Lower lobe of right lung (tissue), 2 donors: Measurements from ENCODE around the gene ANKRD6. TPM values are rescaled to one million over a fixed set of nuclear protein-coding genes. Genes with fewer than 3 reads are reported as not detected.

Experiments used
- ATAC-seq, 2 donors: fragments of 200-7000 bp; cut with Tn5 transposase; one replicate each; pipeline ENCODE4 v1.9.1; 2020 to 2022; ENCODE audit warnings: mild to moderate bottlenecking in 2 of 2, moderate library complexity in 2 of 2
- DNase-seq: peaks from one replicate; pipeline ENCODE4 v3.0.0-alpha.2; 2020
- H3K27ac ChIP-seq: fragments of 200-600 bp; one replicate; pipeline ENCODE4 v1.8.0; 2022
- H3K27me3 ChIP-seq: fragments of 200-600 bp; one replicate; pipeline ENCODE4 v1.8.0; 2022; ENCODE audit warnings: low read depth
- H3K36me3 ChIP-seq: fragments of 200-600 bp; one replicate; pipeline ENCODE4 v1.8.0; 2022; ENCODE audit warnings: mild to moderate bottlenecking
- H3K4me1 ChIP-seq: fragments of 200-600 bp; one replicate; pipeline ENCODE4 v1.8.0; 2022
- H3K4me3 ChIP-seq: fragments of 200-600 bp; one replicate; pipeline ENCODE4 v1.8.0; 2022; ENCODE audit warnings: mild to moderate bottlenecking
- H3K9me3 ChIP-seq: fragments of 200-600 bp; one replicate; pipeline ENCODE4 v1.8.0; 2022
- intact Hi-C: fragments of 100-400 bp; cut with DNase I; formaldehyde crosslinking; loops from one replicate; pipeline ENCODE4 v1.11.0; 2022
- total RNA-seq: library from RNA; stranded (reverse); fragmentation: NEBNext Ultra II Directional; extraction: Animal tissue kit (Norgen Biotek cat#: 25700); gene quantifications from one replicate; pipeline ENCODE4 v1.2.1, GENCODE V29; 2021
- TF ChIP-seq, protein P1 (sequence below): fragments of 200-600 bp; IDR thresholded peaks from one replicate; pipeline ENCODE4 v1.8.0; 2022; ENCODE audit warnings: antibody characterized with exemption, mild to moderate bottlenecking
- donor health status: DM: no; HTN: yes; CAD: no; lungs with severe emphysema.

ANKRD6 gene
- total RNA-seq, 1 donor from 2014 or later, result 17.7 TPM

DNA sequence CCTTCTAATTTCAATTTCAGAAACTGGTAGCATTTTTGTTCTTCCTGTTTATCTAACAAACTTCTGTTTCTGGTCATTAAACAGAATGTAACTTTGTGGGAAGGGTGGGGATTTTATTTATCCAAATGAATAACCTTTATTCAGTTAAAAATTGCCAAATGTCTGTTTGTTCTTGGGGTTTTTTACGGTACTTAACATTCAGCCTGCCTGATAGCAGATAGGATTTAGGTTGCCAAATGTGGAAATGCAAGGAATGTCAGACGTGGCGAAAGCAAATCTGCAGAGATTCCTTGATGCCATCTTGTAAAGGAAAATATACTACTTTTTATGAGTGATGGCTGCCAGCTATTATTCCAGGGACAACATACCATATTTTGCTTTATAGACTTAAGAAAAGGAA, 109.9 kb downstream of the ANKRD6 start:
- ATAC-seq (peak in 1 of 2 donors; percentile 73), DNase-seq (no peak)
- intact Hi-C loops, result no loop called here
- Histone ChIP-seq H3K36me3 (no peaks in the 10 kb centered on the region), H3K27me3 (no peaks in the 10 kb centered on the region), H3K9me3 (no peaks in the 10 kb centered on the region), H3K4me3 (peak overlapping the region; percentile 12), H3K4me1 (no peaks in the 10 kb centered on the region), H3K27ac (no peak overlapping the region)
- TF ChIP-seq, protein P1, sequence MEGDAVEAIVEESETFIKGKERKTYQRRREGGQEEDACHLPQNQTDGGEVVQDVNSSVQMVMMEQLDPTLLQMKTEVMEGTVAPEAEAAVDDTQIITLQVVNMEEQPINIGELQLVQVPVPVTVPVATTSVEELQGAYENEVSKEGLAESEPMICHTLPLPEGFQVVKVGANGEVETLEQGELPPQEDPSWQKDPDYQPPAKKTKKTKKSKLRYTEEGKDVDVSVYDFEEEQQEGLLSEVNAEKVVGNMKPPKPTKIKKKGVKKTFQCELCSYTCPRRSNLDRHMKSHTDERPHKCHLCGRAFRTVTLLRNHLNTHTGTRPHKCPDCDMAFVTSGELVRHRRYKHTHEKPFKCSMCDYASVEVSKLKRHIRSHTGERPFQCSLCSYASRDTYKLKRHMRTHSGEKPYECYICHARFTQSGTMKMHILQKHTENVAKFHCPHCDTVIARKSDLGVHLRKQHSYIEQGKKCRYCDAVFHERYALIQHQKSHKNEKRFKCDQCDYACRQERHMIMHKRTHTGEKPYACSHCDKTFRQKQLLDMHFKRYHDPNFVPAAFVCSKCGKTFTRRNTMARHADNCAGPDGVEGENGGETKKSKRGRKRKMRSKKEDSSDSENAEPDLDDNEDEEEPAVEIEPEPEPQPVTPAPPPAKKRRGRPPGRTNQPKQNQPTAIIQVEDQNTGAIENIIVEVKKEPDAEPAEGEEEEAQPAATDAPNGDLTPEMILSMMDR, result no peak

- ATAC-seq (peak in 1 of 2 donors; percentile 13), DNase-seq (no peak)
- Histone ChIP-seq H3K36me3 (no peaks in the 10 kb centered on the region), H3K9me3 (no peaks in the 10 kb centered on the region), H3K27ac (no peak overlapping the region), H3K4me1 (no peaks in the 10 kb centered on the region), H3K27me3 (no peaks in the 10 kb centered on the region), H3K4me3 (no peak overlapping the region)
- intact Hi-C loops, result no loop called here
- TF ChIP-seq, protein P1, result no peak
Measured at GRCh38 chr6:89547281-89547680, 114.3 kb downstream of the ANKRD6 start.

DNA sequence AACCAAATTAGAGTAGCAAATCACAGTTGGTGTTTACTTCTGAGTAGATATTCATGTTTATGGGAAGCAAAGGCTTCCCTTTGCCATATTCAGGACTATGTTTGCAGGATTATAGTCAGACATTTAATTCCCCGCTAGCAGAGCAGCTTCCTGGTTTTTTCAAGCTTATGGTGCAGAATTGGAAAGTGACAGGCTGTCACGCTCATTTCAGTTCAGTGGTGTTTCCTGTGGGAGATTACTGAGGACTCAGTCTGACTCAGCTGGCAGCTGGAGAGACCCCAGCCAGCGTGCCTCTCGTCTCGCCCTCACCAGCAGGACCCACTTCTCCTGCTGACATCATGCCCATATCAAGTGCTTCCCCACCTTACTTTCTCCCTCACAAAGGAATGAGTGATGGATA, 120.5 kb downstream of the ANKRD6 start:
- TF ChIP-seq, protein P1, result no peak
- no peak for DNase-seq
- H3K4me1 ChIP-seq, result no peaks in the 10 kb centered on the region
- intact Hi-C loops, result no loop called here
- no peaks in the 10 kb centered on the region for H3K27me3 ChIP-seq
- no peak overlapping the region for H3K27ac ChIP-seq
- no peaks in the 10 kb centered on the region for H3K9me3 ChIP-seq
- H3K4me3 ChIP-seq, result no peak overlapping the region
- no peak for ATAC-seq
- H3K36me3 ChIP-seq, result no peaks in the 10 kb centered on the region

GRCh38 chr6:89554106-89554505, 121.2 kb downstream of the ANKRD6 start:
- TF ChIP-seq, protein P1, result no peak
- Histone ChIP-seq H3K4me3 (no peak overlapping the region), H3K36me3 (no peaks in the 10 kb centered on the region), H3K27ac (no peak overlapping the region), H3K4me1 (no peaks in the 10 kb centered on the region), H3K9me3 (no peaks in the 10 kb centered on the region), H3K27me3 (no peaks in the 10 kb centered on the region)
- intact Hi-C loops, result no loop called here
- no peak for ATAC-seq
- DNase-seq, result no peak

GRCh38 chr6:89555031-89555430, 122.1 kb downstream of the ANKRD6 start:
- Histone ChIP-seq H3K27ac (no peak overlapping the region), H3K27me3 (no peaks in the 10 kb centered on the region), H3K9me3 (no peaks in the 10 kb centered on the region), H3K36me3 (no peaks in the 10 kb centered on the region), H3K4me1 (no peaks in the 10 kb centered on the region), H3K4me3 (no peak overlapping the region)
- intact Hi-C loops, result no loop called here
- TF ChIP-seq, protein P1, result no peak
- ATAC-seq (no peak), DNase-seq (no peak)

GRCh38 chr6:89555806-89556205, 122.9 kb downstream of the ANKRD6 start:
- no peak for DNase-seq
- intact Hi-C loops, result no loop called here
- Histone ChIP-seq H3K4me3 (no peak overlapping the region), H3K27ac (no peak overlapping the region), H3K9me3 (no peaks in the 10 kb centered on the region), H3K27me3 (no peaks in the 10 kb centered on the region), H3K4me1 (no peaks in the 10 kb centered on the region), H3K36me3 (no peaks in the 10 kb centered on the region)
- no peak for ATAC-seq
- TF ChIP-seq, protein P1, result no peak
